Glutamatergic neuron (in vitro differentiated cells): Measurements from ENCODE around the gene MTM1. TPM values are rescaled to one million over a fixed set of nuclear protein-coding genes. Genes with fewer than 3 reads are reported as not detected.

Experiments
- DNase-seq: peaks from one replicate; pipeline ENCODE4 v3.0.0; 2022
- H3K27ac Mint-ChIP-seq: one replicate; pipeline ENCODE4 v1.8.0; 2020; ENCODE audit warnings: mild to moderate bottlenecking, mixed read lengths, inconsistent platforms; ENCODE audit not compliant: unreplicated experiment
- H3K27me3 Mint-ChIP-seq: one replicate; pipeline ENCODE4 v1.8.0; 2020; ENCODE audit warnings: mild to moderate bottlenecking, moderate library complexity, mixed read lengths, inconsistent platforms; ENCODE audit not compliant: unreplicated experiment
- H3K36me3 Mint-ChIP-seq: one replicate; pipeline ENCODE4 v1.8.0; 2020; ENCODE audit warnings: mild to moderate bottlenecking, mixed read lengths, inconsistent platforms; ENCODE audit not compliant: unreplicated experiment
- H3K4me1 Mint-ChIP-seq: one replicate; pipeline ENCODE4 v1.8.0; 2020; ENCODE audit warnings: mild to moderate bottlenecking, low read depth, mixed read lengths, inconsistent platforms; ENCODE audit not compliant: unreplicated experiment
- H3K4me3 Mint-ChIP-seq: one replicate; pipeline ENCODE4 v1.8.0; 2020; ENCODE audit warnings: mild to moderate bottlenecking, mixed read lengths, inconsistent platforms; ENCODE audit not compliant: unreplicated experiment
- H3K9me3 Mint-ChIP-seq: one replicate; pipeline ENCODE4 v1.8.0; 2020; ENCODE audit warnings: mild to moderate bottlenecking, moderate library complexity, mixed read lengths, inconsistent platforms; ENCODE audit not compliant: unreplicated experiment
- CTCF ChIP-seq: fragments of 200-600 bp; sonication (generic); IDR thresholded peaks from one replicate; pipeline ENCODE4 v1.5.0; 2021; ENCODE audit not compliant: partially characterized antibody, unreplicated experiment
- total RNA-seq: library from RNA; stranded (reverse); fragmentation: NEBNext Ultra II Directional; extraction: Animal tissue kit (Norgen Biotek cat#: 25700); gene quantifications from one replicate; pipeline ENCODE4 v1.2.1, GENCODE V29; 2021; ENCODE audit not compliant: unreplicated experiment

Gene MTM1
- total RNA-seq, 1 donor from 2014 or later = 7.4 TPM

DNA sequence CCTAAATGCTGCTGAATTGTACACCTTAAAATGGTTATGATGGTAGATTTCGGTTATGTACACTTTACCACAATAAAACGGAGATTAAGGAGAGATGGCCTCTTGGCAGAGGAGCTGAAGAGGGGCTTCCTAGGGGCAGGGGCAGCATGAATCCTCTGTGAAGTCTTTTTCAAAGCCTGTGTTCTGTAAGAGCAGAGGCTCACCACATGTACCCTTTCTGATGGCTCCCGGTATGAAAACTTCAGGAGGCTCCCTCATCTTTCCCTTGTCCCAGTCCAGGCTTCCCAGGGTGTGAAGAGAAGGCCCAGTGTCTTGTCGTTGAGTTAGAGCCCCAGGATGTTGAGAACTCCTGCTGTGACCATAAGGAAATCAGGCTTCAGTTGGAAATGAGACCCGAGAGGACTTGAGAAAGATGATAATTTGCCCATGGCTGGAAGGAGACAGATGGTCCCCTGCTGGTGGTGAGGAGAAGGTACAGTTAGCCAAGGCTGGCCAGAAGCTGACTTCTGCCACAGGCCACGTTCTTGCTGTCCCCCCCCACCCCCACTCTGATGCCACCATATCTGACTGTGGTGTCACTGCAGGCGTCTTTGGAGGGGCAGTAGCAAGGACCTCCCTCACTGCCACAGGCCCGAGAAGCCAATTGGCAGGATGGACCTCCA, 31.8 kb upstream of the MTM1 start:
- TF ChIP-seq CTCF = no peak
- Mint-ChIP-seq H3K36me3 (no peaks in the 10 kb centered on the region), H3K27ac (no peak overlapping the region), H3K9me3 (peaks cover 4% of the 10 kb centered on the region), H3K27me3 (peaks cover 3% of the 10 kb centered on the region), H3K4me1 (no peaks in the 10 kb centered on the region), H3K4me3 (no peak overlapping the region)
- no peak for DNase-seq

DNA sequence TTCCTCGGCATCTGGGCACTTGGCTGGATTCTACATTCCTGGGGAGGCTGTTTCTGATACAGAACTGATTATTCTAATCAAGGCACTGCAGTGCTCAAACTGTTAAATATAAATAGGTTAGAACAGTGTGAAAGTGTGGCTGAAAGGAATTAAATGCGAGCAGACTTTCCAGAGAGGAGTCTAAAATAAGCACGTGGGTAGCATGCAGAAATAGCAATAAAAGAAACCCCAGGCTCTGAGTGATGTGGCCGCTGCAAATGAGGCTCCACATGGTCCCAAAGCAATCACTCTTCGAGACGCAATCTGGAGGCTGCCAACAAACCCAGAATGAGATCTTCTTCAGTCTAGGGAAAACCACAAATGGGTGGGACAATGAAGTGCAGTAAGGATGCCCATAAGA, 30.6 kb upstream of the MTM1 start:
- no peaks in the 10 kb centered on the region for H3K36me3 Mint-ChIP-seq
- no peak overlapping the region for H3K27ac Mint-ChIP-seq
- H3K9me3 Mint-ChIP-seq = peaks cover 4% of the 10 kb centered on the region
- DNase-seq = no peak
- peaks cover 3% of the 10 kb centered on the region for H3K27me3 Mint-ChIP-seq
- no peak overlapping the region for H3K4me3 Mint-ChIP-seq
- no peak for TF ChIP-seq CTCF
- no peaks in the 10 kb centered on the region for H3K4me1 Mint-ChIP-seq

GRCh38 chrX:150540965-150541364, 27.5 kb upstream of the MTM1 start:
- no peak for DNase-seq
- Mint-ChIP-seq H3K4me1 (no peaks in the 10 kb centered on the region), H3K4me3 (no peak overlapping the region), H3K36me3 (no peaks in the 10 kb centered on the region), H3K27ac (no peak overlapping the region), H3K27me3 (peaks cover 2% of the 10 kb centered on the region), H3K9me3 (peaks cover 7% of the 10 kb centered on the region)
- no peak for TF ChIP-seq CTCF

DNA sequence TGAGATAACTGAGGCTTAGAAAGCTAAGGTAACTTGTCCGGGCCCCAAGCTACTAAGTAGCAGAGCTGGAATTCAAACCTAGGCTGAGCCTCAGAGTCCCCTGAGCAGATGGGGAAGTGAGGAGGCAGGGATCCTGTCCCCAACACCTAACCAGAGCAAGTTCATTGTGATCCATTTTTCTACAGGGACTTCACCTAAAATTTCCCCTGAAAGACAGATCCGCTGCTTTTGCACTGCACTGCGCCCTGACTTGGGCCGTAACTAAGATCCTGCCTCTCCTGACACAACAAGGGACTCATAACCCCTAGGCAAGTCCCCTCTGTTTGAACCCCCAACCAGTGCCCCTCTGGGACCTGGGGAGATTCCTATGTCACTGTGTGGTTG, 25.6 kb upstream of the MTM1 start:
- H3K36me3 Mint-ChIP-seq = no peaks in the 10 kb centered on the region
- no peak for DNase-seq
- H3K27ac Mint-ChIP-seq = no peak overlapping the region
- H3K27me3 Mint-ChIP-seq = no peaks in the 10 kb centered on the region
- no peak overlapping the region for H3K4me3 Mint-ChIP-seq
- peaks cover 7% of the 10 kb centered on the region for H3K9me3 Mint-ChIP-seq
- no peak for TF ChIP-seq CTCF
- H3K4me1 Mint-ChIP-seq = no peaks in the 10 kb centered on the region

DNA sequence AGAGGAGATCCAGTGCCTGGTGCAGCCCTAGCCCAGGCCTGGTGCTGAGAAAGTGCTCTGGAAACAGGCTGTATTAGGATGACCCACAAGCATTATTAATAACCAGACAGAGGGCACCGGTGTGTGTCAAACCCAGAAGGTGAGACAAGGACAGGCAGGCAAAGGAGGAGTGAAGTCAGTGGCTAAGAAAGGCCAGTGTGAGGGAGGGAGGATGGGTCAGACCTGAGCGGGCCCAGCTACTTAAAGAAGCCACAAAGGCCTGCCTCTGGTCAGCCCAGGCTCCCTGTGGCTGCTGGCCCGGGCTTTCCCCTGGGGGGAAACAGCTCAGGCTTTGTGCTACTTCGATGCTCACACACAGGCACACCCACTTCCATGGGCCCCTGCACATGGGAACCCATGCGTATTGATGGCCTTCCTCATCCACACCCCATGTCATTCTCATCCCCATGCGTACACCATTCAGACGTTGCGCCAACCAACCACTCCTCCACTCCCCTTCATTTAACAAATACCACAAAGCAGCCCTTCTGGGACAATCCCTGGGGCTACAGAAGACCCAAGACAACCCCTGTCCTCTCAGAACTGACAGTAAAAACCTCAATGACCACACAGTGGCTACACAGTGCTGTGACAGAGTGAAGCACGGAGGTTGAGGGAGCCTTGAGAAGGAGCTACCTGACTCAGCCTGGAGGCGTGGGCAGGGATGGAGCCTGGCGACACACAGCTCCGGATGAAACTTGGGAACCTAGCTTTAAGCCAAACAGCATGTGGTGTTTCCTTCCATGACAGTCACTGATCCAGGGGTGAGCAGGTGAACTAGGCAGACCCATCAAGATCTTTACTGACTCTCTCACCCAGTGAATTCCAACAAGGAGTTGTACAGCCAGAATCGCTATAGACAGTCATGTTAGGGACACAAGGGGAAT, 24.9 kb upstream of the MTM1 start:
- Mint-ChIP-seq H3K36me3 (no peaks in the 10 kb centered on the region), H3K4me3 (no peak overlapping the region), H3K4me1 (no peaks in the 10 kb centered on the region), H3K9me3 (peaks cover 3% of the 10 kb centered on the region), H3K27ac (no peak overlapping the region), H3K27me3 (no peaks in the 10 kb centered on the region)
- DNase-seq = no peak
- TF ChIP-seq CTCF = no peak
